NOMO-1 (cell line): Measurements from ENCODE around the gene UGT2B7.

Experiments
- DNase-seq, 2 experiments: peaks; one replicate each; lab custom pipeline; 2025; ENCODE audit not compliant: unreplicated experiment in 2 of 2; lab: John Stamatoyannopoulos, UW

Gene UGT2B7

DNA sequence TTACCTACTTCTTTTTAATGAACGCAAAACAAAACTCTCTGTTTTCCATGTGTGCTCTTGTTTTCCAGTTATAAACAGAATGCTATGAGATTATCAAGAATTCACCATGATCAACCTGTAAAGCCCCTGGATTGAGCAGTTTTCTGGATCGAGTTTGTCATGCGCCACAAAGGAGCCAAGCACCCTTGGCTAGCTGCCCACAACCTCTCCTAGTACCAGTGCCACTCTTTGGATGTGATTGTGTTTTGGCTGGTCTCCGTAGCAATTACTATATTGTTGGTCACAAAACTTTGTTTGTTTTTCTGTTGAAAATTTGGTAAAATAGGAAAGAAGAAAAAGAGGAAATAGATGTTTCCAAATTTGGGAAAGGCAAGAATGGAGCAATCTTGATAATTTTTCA lies 51.1 kb downstream of the UGT2B7 start:
- no peak for DNase-seq

DNA sequence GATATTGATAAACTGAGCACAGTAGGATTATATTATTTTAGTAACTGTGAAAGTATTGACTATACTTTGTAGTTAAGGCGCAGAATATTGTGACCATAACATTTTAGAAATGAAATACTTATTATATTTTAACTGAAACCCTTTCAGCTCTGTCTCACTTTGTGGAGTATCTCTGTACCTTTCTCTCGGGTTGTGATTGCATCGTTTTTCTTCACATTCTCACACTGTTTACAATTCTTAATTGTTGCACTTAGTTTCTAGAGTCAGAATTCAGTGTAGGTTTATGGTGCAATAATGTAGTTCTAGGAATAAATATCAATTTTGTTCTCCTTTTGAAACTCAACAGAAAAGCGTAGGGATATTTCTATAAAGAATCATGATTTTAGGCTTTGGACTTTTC lies 57.7 kb downstream of the UGT2B7 start:
- no peak for DNase-seq

DNA sequence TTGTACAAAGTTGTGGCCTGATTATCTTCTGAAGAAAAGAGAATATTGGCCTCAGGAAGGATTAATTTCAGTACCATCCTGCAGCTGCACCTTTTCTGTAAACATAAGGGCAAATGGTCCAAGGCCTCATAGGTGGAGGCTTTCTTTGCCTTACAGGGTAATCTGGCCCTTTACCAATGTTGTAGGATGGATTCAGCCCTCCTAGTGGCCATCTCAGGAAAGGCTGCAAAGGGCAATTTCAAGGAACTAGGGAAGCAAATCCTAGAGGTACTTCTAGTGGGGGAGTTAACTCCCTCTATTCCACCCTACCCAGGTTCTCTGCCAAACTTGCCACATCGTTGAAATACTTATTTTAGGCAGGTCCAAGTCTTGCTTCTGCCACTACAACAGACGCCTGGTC lies 60.6 kb downstream of the UGT2B7 start:
- no peak for DNase-seq
